SIG-M5 (cell line): ENCODE measurements around the gene GNB1.
"Not testable (repeated sequence)": the region's sequence is repeated elsewhere in the genome, so short reads cannot be mapped to it uniquely, and the experiment has no call there.

Experiments
- DNase-seq: peaks from one replicate; lab custom pipeline; 2025; lab: John Stamatoyannopoulos, UW

The GNB1 gene

GRCh38 chr1:1889847-1890505 lies 911 bp downstream of the GNB1 start:
- DNase-seq, result no peak

GRCh38 chr1:1889090-1889750 lies 1.7 kb downstream of the GNB1 start:
- no peak for DNase-seq

GRCh38 chr1:1883890-1884289 lies 7.0 kb downstream of the GNB1 start:
- DNase-seq, result not testable (repeated sequence)

DNA sequence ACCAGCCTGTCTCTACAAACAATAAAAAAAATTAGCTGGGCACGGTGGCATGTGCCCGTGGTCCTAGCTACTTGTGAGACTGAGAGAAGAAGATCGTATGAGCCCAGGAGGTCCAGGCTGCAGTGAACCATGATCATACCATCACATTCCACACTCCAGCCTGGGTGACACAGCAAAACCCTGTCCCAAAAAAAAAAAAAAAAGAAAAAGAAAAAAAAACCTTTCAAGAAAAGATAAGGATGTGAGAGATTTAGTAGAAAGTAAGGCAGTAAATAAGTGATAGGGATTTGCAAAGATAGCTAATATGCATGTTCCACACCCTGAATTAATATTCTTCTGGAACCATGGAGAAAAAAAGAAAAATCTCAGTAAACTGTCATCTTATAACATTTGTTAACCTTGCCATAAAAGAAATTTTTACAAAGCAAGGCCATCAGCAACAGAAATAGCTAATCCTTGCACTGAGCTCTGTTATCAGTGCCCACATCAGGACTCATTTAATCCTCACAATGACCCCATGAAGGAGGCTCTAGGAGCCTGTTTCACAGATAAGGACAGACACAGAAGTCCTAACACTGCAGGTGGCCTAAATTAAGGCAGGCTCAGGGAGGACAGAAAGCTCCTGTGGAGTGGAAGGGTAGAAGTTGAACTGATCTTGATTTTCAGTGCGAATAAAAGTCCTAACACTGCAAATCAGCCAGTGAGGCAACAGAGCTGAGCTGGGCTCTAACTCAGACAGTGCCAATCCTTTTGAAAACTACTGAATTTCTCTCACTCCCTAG lies 7.6 kb downstream of the GNB1 start:
- no peak for DNase-seq

DNA sequence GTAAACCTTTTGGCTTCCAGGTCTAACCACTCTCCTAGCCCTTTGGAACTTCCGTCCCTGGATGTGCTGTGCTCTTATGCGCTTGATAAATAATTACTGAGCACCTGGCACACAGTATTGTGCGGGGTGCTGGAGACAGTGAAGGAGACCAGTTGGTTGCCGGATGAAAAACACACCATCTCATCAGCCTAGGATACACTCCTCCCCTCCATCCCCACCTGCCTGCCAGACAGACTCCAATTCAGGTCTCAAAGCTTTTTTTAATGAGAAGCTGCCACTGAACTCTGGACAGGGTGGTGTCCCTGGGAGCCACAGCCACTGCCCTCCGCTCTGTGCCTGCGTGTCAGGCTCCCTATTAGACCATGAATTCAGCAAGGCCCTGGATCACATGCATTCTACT lies 9.2 kb downstream of the GNB1 start:
- DNase-seq, result no peak

GRCh38 chr1:1880617-1881312 lies 10.1 kb downstream of the GNB1 start:
- DNase-seq, result no peak

- no peak for DNase-seq
Measured at GRCh38 chr1:1879942-1880341, 10.9 kb downstream of the GNB1 start.

DNA sequence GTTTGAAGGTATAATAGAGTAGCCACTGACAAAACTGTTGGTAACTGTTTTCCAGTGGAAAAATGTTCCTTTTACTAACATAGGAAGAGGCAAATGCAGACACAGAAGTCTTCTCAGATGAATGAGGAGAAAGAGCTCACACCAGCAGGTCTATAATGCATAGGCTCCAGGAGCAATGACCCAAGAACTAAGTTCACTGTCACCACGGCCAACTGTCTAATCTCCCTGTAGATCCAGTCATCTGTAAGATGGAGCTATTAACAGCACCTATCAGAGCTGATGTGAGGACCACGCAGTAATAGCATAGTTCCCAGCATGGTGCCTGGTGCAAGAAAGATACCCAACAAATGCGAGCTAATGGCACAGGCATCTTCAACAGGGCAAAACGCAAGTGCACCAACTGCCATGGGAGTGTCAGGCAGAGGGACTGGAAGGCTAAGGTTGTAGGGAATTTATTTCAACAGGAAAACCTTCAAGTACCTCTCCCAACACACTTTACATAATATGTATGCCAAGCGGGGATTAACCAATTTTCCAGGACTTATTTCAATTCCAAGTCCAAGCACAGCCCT lies 12.9 kb downstream of the GNB1 start:
- DNase-seq, result no peak

GRCh38 chr1:1876335-1876930 lies 14.5 kb downstream of the GNB1 start:
- no peak for DNase-seq

DNA sequence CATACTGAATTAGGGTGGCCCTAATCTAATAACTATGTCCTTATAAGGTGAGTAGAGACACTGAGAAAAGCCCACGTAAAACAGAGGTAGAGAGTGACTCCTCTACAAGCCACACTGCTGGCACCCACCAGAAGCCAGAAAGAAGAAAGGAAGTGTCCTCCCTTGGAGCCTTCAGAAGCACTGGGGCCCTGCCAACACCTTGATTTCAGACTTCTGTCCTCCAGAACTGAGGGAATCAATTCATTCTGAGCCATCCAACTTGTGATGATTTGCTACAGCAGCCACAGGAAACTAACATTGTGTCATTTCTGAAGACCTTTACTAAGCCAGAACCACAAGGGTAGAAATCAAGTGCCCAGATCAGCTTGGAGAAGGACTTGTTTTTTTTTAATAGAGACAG lies 15.0 kb downstream of the GNB1 start:
- no peak for DNase-seq

GRCh38 chr1:1874901-1875300 lies 16.0 kb downstream of the GNB1 start:
- no peak for DNase-seq

DNA sequence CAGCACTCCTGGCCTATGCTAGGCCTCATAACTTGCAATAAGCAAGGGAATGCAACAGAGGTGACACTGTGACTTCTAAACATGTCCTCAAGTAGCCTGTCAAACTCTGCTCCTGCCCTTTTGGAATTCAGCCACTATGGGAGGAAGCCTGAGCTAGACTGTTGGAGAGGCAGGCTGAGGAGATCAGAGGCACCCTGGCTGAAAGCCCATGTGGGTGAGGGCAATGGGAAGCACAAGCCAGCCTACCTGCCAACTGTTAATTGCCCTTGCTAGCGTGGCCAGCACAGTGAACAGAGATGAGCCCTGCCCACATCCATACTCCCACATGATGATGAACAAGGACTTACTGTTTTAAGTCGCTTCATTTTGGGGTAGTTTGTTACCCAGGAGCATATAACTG lies 17.7 kb downstream of the GNB1 start:
- DNase-seq, result no peak

GRCh38 chr1:1872329-1872994 lies 18.4 kb downstream of the GNB1 start:
- DNase-seq, result no peak

DNA sequence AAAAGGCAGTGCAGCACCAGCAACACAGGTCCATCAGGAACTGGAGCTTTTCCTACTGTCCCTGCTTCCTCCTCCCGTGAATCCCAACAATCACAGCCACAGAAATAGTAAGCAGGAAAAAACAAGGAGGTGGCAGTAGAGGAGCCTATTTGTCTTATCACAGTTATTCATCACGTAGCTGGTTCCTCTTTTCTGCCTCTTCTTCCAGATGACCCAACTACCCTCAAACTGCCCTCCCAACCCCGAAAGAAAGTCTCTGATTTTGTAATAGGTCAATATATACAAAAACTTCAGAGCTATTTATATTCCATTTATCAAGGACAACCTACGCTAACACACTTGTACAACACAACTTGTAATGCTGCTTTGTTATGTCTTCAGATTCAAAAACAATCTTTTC lies 21.4 kb downstream of the GNB1 start:
- no peak for DNase-seq

DNA sequence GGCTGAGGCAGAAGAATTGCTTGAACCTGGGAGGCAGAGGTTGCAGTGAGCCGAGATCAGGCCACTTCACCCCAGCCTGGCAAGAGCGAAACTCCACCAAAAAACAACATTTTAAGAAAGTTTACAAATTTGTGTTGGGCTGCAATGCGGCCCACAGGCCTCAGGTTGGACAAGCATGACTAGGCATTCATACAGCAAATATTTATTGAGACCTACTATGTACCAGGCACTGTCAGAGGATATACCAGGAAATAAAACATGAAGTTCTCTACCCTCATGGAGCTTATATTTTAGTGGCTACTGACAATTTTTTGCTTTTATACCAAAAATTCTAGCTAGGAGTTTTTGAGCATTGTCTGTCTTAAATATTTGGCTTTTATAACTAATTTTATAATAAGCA lies 23.7 kb downstream of the GNB1 start:
- no peak for DNase-seq

- DNase-seq, result no peak
Measured at GRCh38 chr1:1862905-1863547, 27.9 kb downstream of the GNB1 start.

DNA sequence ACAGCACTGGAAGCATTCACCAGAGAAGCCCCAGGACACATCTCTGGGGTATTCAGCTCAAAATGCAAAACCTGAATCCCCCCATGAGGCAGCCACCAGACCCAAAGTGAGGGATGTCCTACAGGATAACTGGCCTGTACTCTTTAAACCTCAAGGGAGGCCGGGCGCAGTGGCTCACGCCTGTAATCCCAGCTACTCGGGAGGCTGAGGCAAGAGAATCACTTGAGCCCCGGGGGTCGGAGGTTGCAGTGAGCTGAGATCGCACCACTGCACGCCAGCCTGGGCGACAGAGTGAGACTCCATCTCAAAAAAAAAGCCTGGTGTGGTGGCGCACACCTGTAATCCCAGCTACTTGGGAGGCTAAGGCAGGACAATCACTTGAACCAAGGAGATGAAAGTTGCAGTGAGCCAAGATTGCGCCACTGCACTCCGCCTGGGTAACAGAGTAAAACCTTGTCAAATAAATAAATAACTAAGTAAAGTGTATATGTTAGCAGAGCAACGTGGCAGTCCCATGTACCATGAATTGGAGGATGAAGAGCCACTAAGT lies 29.1 kb downstream of the GNB1 start:
- DNase-seq, result not testable (repeated sequence)

- DNase-seq, result no peak
Measured at GRCh38 chr1:1861339-1861730, 29.6 kb downstream of the GNB1 start.

DNA sequence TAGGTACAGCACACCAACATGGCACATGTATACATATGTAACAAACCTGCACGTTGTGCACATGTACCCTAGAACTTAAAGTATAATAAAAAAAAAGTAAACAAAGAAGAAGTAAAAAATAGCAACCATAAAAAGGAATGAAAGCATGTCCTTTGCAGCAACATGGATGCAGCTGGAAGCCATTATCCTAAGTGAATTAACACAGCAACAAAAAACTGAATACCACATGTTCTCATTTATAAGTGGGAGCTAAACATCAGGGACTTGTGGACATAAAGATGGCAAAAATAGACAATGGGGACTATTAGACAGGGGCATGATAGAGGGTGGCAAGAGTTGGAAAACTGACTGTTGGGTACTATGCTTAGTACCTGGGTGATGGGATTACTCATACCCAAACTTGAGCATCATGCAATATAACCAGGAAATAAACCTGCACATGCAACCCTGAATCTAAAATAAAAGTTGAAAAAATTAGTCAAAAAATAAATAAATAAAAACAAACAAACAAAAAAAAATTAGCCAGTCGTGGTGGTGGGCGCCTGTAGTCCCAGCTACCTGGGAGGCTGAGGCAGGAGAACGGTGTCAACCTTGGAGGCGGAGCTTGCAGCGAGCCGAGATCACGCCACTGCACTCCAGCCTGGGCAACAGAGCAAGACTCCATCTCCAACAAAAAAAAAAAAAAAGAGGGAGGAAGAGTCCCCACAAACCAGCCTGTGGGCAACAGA lies 30.8 kb downstream of the GNB1 start:
- not testable (repeated sequence) for DNase-seq
